Measurements from ENCODE around the gene CPA1.

The CPA1 gene

GRCh38 chr7:130345725-130346124 is 34.6 kb upstream of the CPA1 start:
- Histone ChIP-seq H3K36me3 (ENCODE audit: low read length) (no peaks in the 10 kb centered on the region), H3K27ac (ENCODE audit: low read depth, low read length) (no peak overlapping the region), H3K27me3 (ENCODE audit: low read length) (no peaks in the 10 kb centered on the region), H2AFZ (ENCODE audit: low read depth, low read length, severe bottlenecking) (no peak overlapping the region), H4K20me1 (ENCODE audit: low read depth, low read length) (no peaks in the 10 kb centered on the region), H3K9me3 (ENCODE audit: insufficient read depth, low read length) (no peaks in the 10 kb centered on the region), H3K4me2 (ENCODE audit: low read depth, low read length, poor library complexity, severe bottlenecking) (no peak overlapping the region), H3F3A (ENCODE audit: insufficient read depth) (no peaks in the 10 kb centered on the region), H3K4me3 (ENCODE audit: insufficient read depth, low read length, poor library complexity, severe bottlenecking) (no peak overlapping the region), H3K9ac (ENCODE audit: low read length) (no peak overlapping the region), H3K79me2 (ENCODE audit: insufficient read depth, low read length) (no peaks in the 10 kb centered on the region), H3K9me2 (replicated peaks; ENCODE audit: insufficient read depth, low read length) (no peaks in the 10 kb centered on the region)
- TF ChIP-seq, protein P1, sequence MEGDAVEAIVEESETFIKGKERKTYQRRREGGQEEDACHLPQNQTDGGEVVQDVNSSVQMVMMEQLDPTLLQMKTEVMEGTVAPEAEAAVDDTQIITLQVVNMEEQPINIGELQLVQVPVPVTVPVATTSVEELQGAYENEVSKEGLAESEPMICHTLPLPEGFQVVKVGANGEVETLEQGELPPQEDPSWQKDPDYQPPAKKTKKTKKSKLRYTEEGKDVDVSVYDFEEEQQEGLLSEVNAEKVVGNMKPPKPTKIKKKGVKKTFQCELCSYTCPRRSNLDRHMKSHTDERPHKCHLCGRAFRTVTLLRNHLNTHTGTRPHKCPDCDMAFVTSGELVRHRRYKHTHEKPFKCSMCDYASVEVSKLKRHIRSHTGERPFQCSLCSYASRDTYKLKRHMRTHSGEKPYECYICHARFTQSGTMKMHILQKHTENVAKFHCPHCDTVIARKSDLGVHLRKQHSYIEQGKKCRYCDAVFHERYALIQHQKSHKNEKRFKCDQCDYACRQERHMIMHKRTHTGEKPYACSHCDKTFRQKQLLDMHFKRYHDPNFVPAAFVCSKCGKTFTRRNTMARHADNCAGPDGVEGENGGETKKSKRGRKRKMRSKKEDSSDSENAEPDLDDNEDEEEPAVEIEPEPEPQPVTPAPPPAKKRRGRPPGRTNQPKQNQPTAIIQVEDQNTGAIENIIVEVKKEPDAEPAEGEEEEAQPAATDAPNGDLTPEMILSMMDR (IDR thresholded peaks at IDR 0.05; ENCODE audit: insufficient read depth, low read length, poor library complexity, severe bottlenecking): no peak
- TF ChIP-seq EZH2phosphoT487 (conservative IDR thresholded peaks at IDR 0.05; ENCODE audit: low read length): no peak

GRCh38 chr7:130346177-130346905 is 34.0 kb upstream of the CPA1 start:
- no peaks in the 10 kb centered on the region for H4K20me1 ChIP-seq (ENCODE audit: low read depth, low read length)
- no peaks in the 10 kb centered on the region for H3K9me3 ChIP-seq (ENCODE audit: insufficient read depth, low read length)
- H3F3A ChIP-seq (ENCODE audit: insufficient read depth): no peaks in the 10 kb centered on the region
- no peaks in the 10 kb centered on the region for H3K36me3 ChIP-seq (ENCODE audit: low read length)
- no peaks in the 10 kb centered on the region for H3K79me2 ChIP-seq (ENCODE audit: insufficient read depth, low read length)
- H3K27ac ChIP-seq (ENCODE audit: low read depth, low read length): no peak overlapping the region
- H3K27me3 ChIP-seq (ENCODE audit: low read length): no peaks in the 10 kb centered on the region
- TF ChIP-seq, protein P1 (IDR thresholded peaks at IDR 0.05; ENCODE audit: insufficient read depth, low read length, poor library complexity, severe bottlenecking): no peak
- TF ChIP-seq EZH2phosphoT487 (conservative IDR thresholded peaks at IDR 0.05; ENCODE audit: low read length): no peak
- H2AFZ ChIP-seq (ENCODE audit: low read depth, low read length, severe bottlenecking): no peak overlapping the region
- H3K4me2 ChIP-seq (ENCODE audit: low read depth, low read length, poor library complexity, severe bottlenecking): no peak overlapping the region
- H3K4me3 ChIP-seq (ENCODE audit: insufficient read depth, low read length, poor library complexity, severe bottlenecking): no peak overlapping the region
- H3K9ac ChIP-seq (ENCODE audit: low read length): no peak overlapping the region
- no peaks in the 10 kb centered on the region for H3K9me2 ChIP-seq (replicated peaks; ENCODE audit: insufficient read depth, low read length)

DNA sequence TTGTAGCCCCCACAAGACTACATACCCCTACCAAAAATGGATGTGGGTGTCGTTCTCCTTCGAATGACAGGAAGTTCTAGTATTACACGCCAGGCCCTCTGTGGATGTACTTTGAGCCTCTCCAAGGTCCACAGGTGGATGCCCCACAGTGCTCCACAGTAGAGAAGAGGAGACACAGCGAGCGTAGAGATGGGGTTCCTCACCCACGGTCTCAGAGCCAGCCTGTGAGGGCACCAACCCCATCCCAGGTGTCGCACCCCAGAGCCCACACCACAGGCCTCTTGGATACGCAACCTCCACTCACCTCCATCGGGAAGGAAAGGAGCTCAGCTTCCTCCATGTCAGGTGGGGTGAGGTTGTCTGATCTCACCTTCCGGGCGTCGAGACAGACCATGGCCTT is 33.4 kb upstream of the CPA1 start:
- H3K9ac ChIP-seq (ENCODE audit: low read length): no peak overlapping the region
- no peaks in the 10 kb centered on the region for H4K20me1 ChIP-seq (ENCODE audit: low read depth, low read length)
- no peak overlapping the region for H3K4me3 ChIP-seq (ENCODE audit: insufficient read depth, low read length, poor library complexity, severe bottlenecking)
- H3K4me2 ChIP-seq (ENCODE audit: low read depth, low read length, poor library complexity, severe bottlenecking): no peak overlapping the region
- H3K27me3 ChIP-seq (ENCODE audit: low read length): no peaks in the 10 kb centered on the region
- H3K9me3 ChIP-seq (ENCODE audit: insufficient read depth, low read length): no peaks in the 10 kb centered on the region
- no peaks in the 10 kb centered on the region for H3K9me2 ChIP-seq (replicated peaks; ENCODE audit: insufficient read depth, low read length)
- H2AFZ ChIP-seq (ENCODE audit: low read depth, low read length, severe bottlenecking): no peak overlapping the region
- TF ChIP-seq, protein P1 (IDR thresholded peaks at IDR 0.05; ENCODE audit: insufficient read depth, low read length, poor library complexity, severe bottlenecking): no peak
- TF ChIP-seq EZH2phosphoT487 (conservative IDR thresholded peaks at IDR 0.05; ENCODE audit: low read length): no peak
- no peak overlapping the region for H3K27ac ChIP-seq (ENCODE audit: low read depth, low read length)
- H3K79me2 ChIP-seq (ENCODE audit: insufficient read depth, low read length): no peaks in the 10 kb centered on the region
- H3F3A ChIP-seq (ENCODE audit: insufficient read depth): no peaks in the 10 kb centered on the region
- H3K36me3 ChIP-seq (ENCODE audit: low read length): no peaks in the 10 kb centered on the region
